ENCODE measurements around the gene DISC1. TPM values are rescaled to one million over a fixed set of nuclear protein-coding genes. Genes with fewer than 3 reads are reported as not detected.

Gene DISC1
- total and polyA plus RNA-seq, 2 of the 13 experiments (the other 11 are each of a cell fraction or from before 2014, with no cell fraction given), result 4.2 to 4.6 TPM

DNA sequence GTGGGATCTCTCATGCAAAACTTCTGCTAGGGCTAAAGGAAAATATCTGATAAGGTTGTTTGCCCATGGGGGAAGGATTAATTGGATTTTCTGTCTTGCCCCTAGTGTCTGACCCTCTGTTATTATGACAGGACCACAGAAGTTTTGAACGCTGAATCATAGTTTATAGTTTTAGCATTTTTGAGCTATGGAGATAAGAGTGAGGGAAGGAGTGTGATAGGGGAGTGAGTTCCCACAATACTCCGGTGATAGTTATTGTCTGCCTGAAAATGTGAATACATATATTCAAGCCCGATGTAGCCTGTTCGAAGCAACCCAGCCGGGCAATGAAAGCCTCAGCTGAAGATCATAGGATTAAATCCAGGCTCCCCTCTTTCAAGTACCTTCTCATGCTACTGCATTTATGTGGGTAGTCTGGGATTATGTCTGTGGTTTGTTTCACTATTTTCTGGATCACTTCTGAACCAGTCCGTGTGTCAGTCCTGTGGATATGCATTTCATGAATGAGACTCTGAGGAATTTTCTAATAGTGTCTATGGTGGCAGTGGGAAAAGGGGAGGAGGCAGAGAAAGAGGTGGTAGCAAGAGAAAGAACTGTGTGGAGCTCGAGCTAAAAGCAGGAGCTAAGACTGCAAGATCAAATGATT lies 258.7 kb downstream of the DISC1 start (continued):
- TF ChIP-seq HOXD1 (CRISPR knock-in tag; IDR thresholded peaks at IDR 0.05) (no peak), BHLHE40 (IDR thresholded peaks at IDR 0.05; ENCODE audit: low read length) (no peak), ADNP (CRISPR knock-in tag; IDR thresholded peaks at IDR 0.05) (no peak)
- TF ChIP-seq, protein P1, sequence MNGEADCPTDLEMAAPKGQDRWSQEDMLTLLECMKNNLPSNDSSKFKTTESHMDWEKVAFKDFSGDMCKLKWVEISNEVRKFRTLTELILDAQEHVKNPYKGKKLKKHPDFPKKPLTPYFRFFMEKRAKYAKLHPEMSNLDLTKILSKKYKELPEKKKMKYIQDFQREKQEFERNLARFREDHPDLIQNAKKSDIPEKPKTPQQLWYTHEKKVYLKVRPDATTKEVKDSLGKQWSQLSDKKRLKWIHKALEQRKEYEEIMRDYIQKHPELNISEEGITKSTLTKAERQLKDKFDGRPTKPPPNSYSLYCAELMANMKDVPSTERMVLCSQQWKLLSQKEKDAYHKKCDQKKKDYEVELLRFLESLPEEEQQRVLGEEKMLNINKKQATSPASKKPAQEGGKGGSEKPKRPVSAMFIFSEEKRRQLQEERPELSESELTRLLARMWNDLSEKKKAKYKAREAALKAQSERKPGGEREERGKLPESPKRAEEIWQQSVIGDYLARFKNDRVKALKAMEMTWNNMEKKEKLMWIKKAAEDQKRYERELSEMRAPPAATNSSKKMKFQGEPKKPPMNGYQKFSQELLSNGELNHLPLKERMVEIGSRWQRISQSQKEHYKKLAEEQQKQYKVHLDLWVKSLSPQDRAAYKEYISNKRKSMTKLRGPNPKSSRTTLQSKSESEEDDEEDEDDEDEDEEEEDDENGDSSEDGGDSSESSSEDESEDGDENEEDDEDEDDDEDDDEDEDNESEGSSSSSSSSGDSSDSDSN (CRISPR knock-in tag; IDR thresholded peaks at IDR 0.05), result no peak

DNA sequence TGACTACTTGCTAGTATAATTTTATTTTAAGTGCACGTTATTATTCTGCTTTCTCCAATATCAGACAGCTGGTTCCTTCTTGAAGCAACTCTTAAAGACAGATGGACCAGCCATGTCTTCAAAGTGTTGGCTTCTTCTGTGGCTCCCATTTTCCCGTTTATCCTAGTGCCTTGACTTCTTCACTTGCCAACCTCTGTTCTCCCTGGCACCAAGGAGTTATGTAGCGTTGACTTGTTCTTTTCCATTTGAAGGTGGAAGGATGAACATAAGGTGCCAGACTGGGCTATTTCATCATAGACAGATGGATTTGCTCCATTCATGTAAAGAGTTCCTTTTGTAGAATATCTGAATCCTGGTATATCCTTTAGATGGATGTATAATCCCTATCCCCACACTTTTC lies 260.6 kb downstream of the DISC1 start:
- ATAC-seq, result no peak
- Histone ChIP-seq H4K20me1 (ENCODE audit: insufficient read depth, low read length) (no peaks in the 10 kb centered on the region), H3K79me2 (ENCODE audit: insufficient read depth, low read length) (no peaks in the 10 kb centered on the region), H2AFZ (ENCODE audit: low read length) (no peak overlapping the region), H3K27me3 (ENCODE audit: control insufficient read depth in 1 of 2, insufficient read depth in 2 of 2, low read length in 2 of 2) (no peaks in the 10 kb centered on the region), H3K36me3 (replicated peaks in 1 of 2; ENCODE audit: control insufficient read depth in 1 of 2, insufficient read depth in 2 of 2, low read length in 2 of 2) (no peaks in the 10 kb centered on the region), H3K4me1 (ENCODE audit: insufficient read depth, low read length) (no peaks in the 10 kb centered on the region), H3K4me3 (replicated peaks in 1 of 3; ENCODE audit: insufficient read depth in 1 of 3, low read depth in 2 of 3, low read length in 3 of 3) (no peak overlapping the region), H3K9ac (ENCODE audit: insufficient read depth, low read depth, low read length) (no peak overlapping the region), H3K4me2 (ENCODE audit: low read depth, low read length) (no peak overlapping the region), H3K27ac (ENCODE audit: extremely low read length, insufficient read depth, low read length) (no peak overlapping the region), H3K9me3 (ENCODE audit: low read length) (no peaks in the 10 kb centered on the region)
- TF ChIP-seq, protein P2, sequence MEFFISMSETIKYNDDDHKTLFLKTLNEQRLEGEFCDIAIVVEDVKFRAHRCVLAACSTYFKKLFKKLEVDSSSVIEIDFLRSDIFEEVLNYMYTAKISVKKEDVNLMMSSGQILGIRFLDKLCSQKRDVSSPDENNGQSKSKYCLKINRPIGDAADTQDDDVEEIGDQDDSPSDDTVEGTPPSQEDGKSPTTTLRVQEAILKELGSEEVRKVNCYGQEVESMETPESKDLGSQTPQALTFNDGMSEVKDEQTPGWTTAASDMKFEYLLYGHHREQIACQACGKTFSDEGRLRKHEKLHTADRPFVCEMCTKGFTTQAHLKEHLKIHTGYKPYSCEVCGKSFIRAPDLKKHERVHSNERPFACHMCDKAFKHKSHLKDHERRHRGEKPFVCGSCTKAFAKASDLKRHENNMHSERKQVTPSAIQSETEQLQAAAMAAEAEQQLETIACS (CRISPR knock-in tag; IDR thresholded peaks at IDR 0.05), result no peak
- TF ChIP-seq MAZ (IDR thresholded peaks at IDR 0.05; ENCODE audit: borderline replicate concordance, low read depth, low read length) (no peak), MAZ (CRISPR knock-in tag; IDR thresholded peaks at IDR 0.05; ENCODE audit: low read depth) (no peak), SMAD9 (CRISPR knock-in tag; IDR thresholded peaks at IDR 0.05) (no peak), GTF3A (CRISPR knock-in tag; conservative IDR thresholded peaks at IDR 0.05) (no peak), ZNF34 (CRISPR knock-in tag; IDR thresholded peaks at IDR 0.05; ENCODE audit: borderline replicate concordance) (no peak)
- TF ChIP-seq, protein P3, sequence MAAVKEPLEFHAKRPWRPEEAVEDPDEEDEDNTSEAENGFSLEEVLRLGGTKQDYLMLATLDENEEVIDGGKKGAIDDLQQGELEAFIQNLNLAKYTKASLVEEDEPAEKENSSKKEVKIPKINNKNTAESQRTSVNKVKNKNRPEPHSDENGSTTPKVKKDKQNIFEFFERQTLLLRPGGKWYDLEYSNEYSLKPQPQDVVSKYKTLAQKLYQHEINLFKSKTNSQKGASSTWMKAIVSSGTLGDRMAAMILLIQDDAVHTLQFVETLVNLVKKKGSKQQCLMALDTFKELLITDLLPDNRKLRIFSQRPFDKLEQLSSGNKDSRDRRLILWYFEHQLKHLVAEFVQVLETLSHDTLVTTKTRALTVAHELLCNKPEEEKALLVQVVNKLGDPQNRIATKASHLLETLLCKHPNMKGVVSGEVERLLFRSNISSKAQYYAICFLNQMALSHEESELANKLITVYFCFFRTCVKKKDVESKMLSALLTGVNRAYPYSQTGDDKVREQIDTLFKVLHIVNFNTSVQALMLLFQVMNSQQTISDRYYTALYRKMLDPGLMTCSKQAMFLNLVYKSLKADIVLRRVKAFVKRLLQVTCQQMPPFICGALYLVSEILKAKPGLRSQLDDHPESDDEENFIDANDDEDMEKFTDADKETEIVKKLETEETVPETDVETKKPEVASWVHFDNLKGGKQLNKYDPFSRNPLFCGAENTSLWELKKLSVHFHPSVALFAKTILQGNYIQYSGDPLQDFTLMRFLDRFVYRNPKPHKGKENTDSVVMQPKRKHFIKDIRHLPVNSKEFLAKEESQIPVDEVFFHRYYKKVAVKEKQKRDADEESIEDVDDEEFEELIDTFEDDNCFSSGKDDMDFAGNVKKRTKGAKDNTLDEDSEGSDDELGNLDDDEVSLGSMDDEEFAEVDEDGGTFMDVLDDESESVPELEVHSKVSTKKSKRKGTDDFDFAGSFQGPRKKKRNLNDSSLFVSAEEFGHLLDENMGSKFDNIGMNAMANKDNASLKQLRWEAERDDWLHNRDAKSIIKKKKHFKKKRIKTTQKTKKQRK (IDR thresholded peaks at IDR 0.05; ENCODE audit: low read length), result no peak
- no peak for FAIRE-seq
- intact Hi-C loops (cut with micrococcal nuclease; ENCODE audit: unreplicated experiment), result no loop called here
- DNase-seq (ENCODE audit: low spot score), result no peak
- BruUV-seq (replicated peaks), result no TSS peak
- ChIA-PET CTCF (ENCODE audit: low intra/inter-chr PET ratio, low total read pairs) (no interaction called here), POLR2A (no interaction called here)
- in situ Hi-C loops (cut with HindIII; ENCODE audit: extremely low pct_ligation_motif_present, low pct_unique_long_range_greater_than_20kb), result no loop called here
- WGBS (ENCODE audit: low lambda C conversion rate), result 87% methylated on average over 3 of the region's 3 CpGs
